ENCODE data around the gene STAU1.

STAU1 gene, protein sequence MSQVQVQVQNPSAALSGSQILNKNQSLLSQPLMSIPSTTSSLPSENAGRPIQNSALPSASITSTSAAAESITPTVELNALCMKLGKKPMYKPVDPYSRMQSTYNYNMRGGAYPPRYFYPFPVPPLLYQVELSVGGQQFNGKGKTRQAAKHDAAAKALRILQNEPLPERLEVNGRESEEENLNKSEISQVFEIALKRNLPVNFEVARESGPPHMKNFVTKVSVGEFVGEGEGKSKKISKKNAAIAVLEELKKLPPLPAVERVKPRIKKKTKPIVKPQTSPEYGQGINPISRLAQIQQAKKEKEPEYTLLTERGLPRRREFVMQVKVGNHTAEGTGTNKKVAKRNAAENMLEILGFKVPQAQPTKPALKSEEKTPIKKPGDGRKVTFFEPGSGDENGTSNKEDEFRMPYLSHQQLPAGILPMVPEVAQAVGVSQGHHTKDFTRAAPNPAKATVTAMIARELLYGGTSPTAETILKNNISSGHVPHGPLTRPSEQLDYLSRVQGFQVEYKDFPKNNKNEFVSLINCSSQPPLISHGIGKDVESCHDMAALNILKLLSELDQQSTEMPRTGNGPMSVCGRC

DNA sequence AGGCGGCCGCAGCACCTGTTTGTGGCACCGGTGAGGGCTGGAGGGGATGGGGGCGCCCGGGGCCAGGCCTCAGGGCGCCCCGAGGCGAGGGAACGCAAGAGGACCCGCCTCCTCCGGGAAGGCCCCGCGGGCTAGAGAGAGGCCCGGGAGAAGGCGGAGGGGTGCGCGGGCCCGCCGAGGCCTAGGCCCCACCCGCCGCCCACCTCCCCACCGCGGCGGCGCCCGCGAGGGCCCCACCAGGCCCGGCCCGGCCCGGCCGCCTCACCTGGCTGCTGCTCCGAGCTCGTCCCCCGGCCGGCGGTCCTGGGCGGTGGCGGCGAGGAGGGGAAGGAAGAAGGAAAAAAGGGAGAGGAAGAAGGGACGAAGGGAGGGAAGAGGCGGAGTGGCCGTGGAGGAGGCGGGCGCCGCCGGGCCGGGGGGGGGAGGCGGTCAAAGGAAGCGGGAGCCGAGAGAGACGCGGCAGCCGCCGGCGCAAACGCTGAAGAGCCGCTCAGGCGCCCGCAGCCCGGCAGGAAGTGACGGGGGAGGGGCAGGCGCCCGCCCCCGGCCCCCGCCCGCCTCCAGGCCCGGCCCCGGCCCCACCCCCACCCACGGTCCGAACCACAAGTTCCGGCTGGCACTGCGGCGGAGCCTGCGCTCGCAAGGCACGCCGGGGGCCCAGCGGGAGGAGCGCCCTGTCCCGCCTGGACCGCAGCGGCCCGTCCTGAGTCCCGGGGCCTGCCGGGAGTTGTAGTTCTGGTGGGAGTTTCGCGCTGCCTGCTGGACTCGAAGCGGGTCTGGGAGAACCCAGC lies at the start of gene STAU1:
STAU1 (minus strand) TSS at position 484 of the 791 bp plus-strand sequence. CDS start 22,133 bp downstream, outside the sequence.
- TF ChIP-seq GATA2 (IDR thresholded peaks at IDR 0.05; ENCODE audit: low read depth, low read length) (no peak), GATA3 (IDR thresholded peaks at IDR 0.05; ENCODE audit: low read depth, low read length) (no peak)

DNA sequence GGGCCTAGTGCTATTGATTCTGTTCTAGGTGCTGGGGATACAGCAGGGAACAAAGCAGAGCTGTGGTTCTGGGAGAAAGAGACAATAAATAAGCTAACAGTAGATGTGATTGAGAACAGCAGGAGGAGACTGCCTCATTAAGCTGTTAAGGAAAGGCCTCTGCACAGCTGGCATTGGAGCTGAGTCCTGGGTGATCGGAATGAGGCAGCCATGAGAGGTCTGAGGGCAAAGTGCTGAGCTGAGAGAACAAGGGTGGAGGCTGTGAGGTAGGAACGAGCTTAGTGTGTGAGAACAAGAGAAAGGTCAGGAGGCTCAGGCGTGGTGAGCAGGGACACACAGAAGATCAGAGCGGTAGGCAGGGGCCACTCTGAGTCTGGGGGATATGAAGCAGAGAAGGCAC lies 49.4 kb upstream of the STAU1 start:
- TF ChIP-seq GATA3 (IDR thresholded peaks at IDR 0.05; ENCODE audit: low read depth, low read length), result no peak
- no peak for TF ChIP-seq GATA2 (IDR thresholded peaks at IDR 0.05; ENCODE audit: low read depth, low read length)

GRCh38 chr20:49236301-49236700 lies 48.2 kb upstream of the STAU1 start:
- TF ChIP-seq GATA3 (IDR thresholded peaks at IDR 0.05; ENCODE audit: low read depth, low read length) (no peak), GATA2 (IDR thresholded peaks at IDR 0.05; ENCODE audit: low read depth, low read length) (no peak)

DNA sequence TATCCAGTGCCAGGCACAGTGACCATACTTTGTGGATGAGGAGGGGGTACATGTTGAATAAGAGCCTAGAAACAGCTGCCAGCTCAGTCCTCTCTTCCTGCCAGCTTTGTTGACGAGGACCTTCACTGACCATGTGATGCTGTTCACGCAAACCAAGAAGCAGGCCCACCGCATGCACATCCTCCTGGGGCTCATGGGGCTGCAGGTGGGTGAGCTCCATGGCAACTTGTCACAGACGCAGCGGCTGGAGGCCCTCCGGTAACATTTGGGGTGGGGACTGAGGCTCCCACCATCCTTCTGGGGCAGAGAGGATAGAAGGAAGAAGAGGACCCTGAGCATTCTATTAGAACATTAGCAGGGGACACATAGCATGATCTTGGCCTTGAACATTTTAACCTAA lies 46.7 kb upstream of the STAU1 start:
- TF ChIP-seq GATA2 (IDR thresholded peaks at IDR 0.05; ENCODE audit: low read depth, low read length) (no peak), GATA3 (IDR thresholded peaks at IDR 0.05; ENCODE audit: low read depth, low read length) (no peak)

- TF ChIP-seq GATA2 (IDR thresholded peaks at IDR 0.05; ENCODE audit: low read depth, low read length), result no peak
- TF ChIP-seq GATA3 (IDR thresholded peaks at IDR 0.05; ENCODE audit: low read depth, low read length), result no peak
Observed at GRCh38 chr20:49233226-49233625, 45.1 kb upstream of the STAU1 start.

GRCh38 chr20:49231471-49231870 lies 43.3 kb upstream of the STAU1 start:
- no peak for TF ChIP-seq GATA2 (IDR thresholded peaks at IDR 0.05; ENCODE audit: low read depth, low read length)
- no peak for TF ChIP-seq GATA3 (IDR thresholded peaks at IDR 0.05; ENCODE audit: low read depth, low read length)

- TF ChIP-seq GATA3 (IDR thresholded peaks at IDR 0.05; ENCODE audit: low read depth, low read length) (no peak), GATA2 (IDR thresholded peaks at IDR 0.05; ENCODE audit: low read depth, low read length) (no peak)
Observed at GRCh38 chr20:49230561-49231133, 42.5 kb upstream of the STAU1 start.

GRCh38 chr20:49230021-49230420 lies 41.9 kb upstream of the STAU1 start:
- TF ChIP-seq GATA3 (IDR thresholded peaks at IDR 0.05; ENCODE audit: low read depth, low read length), result no peak
- no peak for TF ChIP-seq GATA2 (IDR thresholded peaks at IDR 0.05; ENCODE audit: low read depth, low read length)

GRCh38 chr20:49229381-49229780 lies 41.2 kb upstream of the STAU1 start:
- TF ChIP-seq GATA3 (IDR thresholded peaks at IDR 0.05; ENCODE audit: low read depth, low read length) (no peak), GATA2 (IDR thresholded peaks at IDR 0.05; ENCODE audit: low read depth, low read length) (no peak)

DNA sequence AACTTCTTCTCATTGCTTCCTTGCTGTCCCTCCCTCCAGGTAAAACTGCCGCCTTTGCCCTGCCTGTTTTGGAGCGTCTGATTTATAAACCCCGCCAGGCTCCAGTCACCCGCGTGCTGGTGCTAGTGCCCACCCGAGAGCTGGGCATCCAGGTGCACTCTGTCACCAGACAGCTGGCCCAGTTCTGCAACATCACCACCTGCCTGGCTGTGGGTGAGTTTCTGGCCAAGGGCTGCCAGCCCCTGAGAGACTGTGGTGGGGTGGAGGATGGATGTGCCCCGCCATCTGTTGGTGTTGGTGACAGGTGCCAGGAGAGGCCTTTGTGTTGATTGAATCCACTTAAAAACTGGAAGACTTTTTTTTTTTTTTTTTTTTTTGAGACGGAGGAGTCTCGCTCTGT lies 40.5 kb upstream of the STAU1 start:
- no peak for TF ChIP-seq GATA2 (IDR thresholded peaks at IDR 0.05; ENCODE audit: low read depth, low read length)
- no peak for TF ChIP-seq GATA3 (IDR thresholded peaks at IDR 0.05; ENCODE audit: low read depth, low read length)

DNA sequence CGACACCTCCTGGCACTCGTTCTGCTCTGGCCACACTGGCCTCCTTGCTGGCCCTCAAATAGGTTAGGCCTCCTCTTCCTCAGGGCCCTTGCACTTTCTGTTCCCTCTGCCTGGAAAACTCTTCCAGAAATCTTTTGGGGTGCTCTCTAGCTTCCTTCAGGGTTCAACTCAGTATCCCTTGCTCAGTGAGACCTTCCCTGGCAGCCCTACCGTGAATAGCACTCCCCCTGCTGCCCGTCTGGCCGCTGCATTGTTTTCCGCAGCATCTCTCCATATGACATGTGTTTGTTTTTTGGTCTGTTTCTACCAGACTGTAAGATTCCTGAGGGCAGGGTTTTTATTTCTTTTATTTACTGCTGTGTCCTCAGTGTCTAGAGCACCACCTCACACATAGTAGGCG lies 37.8 kb upstream of the STAU1 start:
- TF ChIP-seq GATA3 (IDR thresholded peaks at IDR 0.05; ENCODE audit: low read depth, low read length), result no peak
- no peak for TF ChIP-seq GATA2 (IDR thresholded peaks at IDR 0.05; ENCODE audit: low read depth, low read length)

GRCh38 chr20:49219924-49220831 lies 32.0 kb upstream of the STAU1 start:
- TF ChIP-seq GATA2 (IDR thresholded peaks at IDR 0.05; ENCODE audit: low read depth, low read length), result no peak
- TF ChIP-seq GATA3 (IDR thresholded peaks at IDR 0.05; ENCODE audit: low read depth, low read length), result no peak

All from SH-SY5Y (cell line).